Daoy (cell line): ENCODE results near the gene PCBD1. TPM values are rescaled to one million over a fixed set of nuclear protein-coding genes. Genes with fewer than 3 reads are reported as not detected.
"Not testable (repeated sequence)": the region's sequence is repeated elsewhere in the genome, so short reads cannot be mapped to it uniquely, and the experiment has no call there.

Experiments used
- DNase-seq: peaks from one replicate; pipeline ENCODE4 v3.0.0-alpha.2; 2015; ENCODE audit warnings: low read depth
- total RNA-seq: library from RNA; depleted of rRNA; stranded (reverse); fragments of >200 nt; shearing (Covaris generic); gene quantifications from 2 replicates; pipeline ENCODE4 v1.2.3, GENCODE V29; 2014

Gene PCBD1
- total RNA-seq, 1 experiment from 2014 or later: 26.2 TPM

GRCh38 chr10:70863470-70864160, 24.8 kb downstream of the PCBD1 start:
- no peak for DNase-seq

GRCh38 chr10:70861495-70862197, 26.7 kb downstream of the PCBD1 start:
- not testable (repeated sequence) for DNase-seq

DNA sequence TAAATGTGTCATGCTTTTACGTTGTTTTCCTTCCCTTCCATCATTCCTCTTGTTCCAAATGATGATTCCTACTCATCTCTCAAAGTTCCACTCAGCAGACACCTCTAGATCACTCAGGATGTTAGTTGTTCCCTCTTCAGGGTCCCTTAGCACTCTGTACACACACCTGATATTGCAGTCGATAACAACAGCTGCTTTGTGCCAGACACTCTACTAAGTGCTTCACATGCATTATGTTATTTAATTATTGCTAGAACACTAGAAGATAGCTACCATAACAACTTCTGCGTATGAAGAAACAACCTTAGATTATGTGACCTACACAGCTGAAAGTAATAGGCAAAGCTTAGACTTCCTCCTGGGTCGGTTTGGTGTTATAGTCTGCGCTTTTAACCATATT, 29.6 kb downstream of the PCBD1 start:
- DNase-seq: no peak

DNA sequence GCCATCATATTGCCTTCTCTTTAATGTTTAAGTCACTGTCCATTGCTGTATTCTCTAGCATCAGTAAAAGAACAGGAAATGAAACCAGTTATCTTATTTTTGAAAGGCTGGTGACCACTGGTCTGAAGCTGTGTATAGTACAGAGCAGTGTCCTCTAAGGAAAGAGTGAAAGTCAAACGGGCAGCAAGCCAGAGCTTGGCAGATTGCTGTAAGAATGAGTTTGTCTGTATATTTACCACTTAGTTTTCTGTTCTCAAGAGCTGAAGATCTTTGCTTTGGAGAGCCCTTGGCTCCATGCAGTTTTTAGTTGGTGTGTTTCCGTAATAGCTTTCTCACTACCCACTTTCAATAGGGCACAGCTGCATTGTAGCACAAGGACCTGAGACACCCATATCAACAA, 31.9 kb downstream of the PCBD1 start:
- no peak for DNase-seq

DNA sequence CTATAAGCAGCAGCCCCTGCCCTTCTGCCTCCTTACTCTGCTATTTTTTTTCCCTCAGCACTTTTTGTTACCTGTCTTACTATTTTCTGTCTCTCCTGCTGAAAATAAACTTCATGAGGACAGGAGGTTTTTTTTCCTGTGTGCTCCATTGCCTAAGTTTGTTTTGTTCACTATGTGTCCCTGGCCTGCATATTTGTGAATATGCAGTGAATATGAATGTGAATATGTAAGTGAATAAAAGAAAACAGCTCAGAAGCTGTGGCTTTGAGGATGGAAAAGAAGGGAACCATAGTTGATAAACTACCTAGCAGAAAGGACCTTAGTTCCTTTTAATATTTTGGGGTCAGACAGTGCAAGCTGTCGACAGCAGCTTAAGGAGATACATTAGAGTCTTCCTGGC, 34.9 kb downstream of the PCBD1 start:
- DNase-seq: no peak

DNA sequence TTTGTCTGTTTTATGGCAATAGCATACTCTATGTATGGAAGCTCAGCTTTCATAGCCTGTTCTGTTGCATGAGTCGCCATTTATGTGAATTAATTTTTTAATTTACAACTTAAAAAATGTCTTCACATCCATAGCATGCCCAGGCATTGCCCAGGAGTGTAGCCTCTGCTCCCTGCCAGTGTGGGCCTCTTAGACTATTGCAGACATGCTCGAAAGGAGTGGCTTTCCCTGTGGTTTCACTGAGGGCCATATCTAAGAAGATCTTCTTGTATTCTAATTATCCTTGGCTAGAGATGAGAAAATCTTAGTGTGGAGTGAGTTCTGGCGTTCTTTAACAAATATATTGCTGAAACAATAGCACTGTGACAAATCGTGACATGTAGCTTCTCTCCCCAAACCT, 35.3 kb downstream of the PCBD1 start:
- DNase-seq: no peak

- no peak for DNase-seq
Observed at GRCh38 chr10:70851597-70852475, 36.5 kb downstream of the PCBD1 start.

DNA sequence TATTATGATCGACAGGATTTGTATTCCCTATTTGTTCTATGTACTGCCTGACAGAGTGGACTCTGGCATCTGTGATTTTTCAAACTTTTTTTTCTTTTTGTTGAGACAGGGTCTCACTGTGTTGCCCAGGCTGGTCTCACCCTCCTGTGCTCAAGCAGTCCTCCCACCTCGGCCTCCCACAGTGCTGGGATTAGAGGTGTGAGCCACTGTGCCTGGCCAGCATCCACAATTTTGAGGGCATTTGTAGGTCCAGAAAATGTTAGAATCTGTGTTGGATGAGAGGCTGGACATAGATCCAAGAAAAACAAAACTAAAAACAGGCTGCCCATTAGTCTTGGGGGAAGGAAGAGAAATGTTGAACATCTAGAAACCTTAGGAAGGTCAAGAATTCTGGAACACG, 38.3 kb downstream of the PCBD1 start:
- DNase-seq: peak; percentile 19

GRCh38 chr10:70849582-70850016, 38.8 kb downstream of the PCBD1 start:
- DNase-seq: peak; percentile 57

DNA sequence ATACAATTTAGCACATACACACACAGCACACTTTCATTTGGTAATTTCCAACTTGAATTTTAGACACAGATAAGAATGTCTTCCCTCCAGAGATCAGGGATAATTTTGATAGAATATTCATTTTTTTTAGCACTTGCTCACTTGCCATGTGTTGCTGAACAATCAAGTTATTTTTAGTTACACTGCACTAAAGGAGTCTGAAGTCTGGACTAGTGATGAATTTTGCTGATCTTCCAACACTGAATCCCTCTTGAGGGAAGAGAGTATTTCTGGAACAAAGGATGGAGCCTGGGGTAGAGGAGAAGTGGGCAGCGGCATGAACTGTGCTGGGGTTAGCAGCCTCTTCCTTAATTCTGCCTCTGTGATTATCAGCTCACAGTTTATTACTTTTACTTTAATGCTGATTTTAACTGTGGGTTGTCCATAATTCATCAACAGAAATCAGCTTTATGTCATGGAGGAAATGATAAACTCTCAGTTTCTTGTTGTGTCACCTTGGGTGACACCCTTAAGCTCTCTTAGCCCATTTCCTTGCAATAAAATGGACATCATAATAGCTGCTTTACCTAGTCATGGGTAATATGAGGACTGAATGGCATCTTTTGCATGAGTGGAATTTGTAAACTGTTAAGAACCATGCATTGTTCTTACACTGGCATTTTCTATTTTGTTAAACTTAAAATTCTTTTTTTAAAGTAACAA, 40.6 kb downstream of the PCBD1 start:
- DNase-seq: no peak

DNA sequence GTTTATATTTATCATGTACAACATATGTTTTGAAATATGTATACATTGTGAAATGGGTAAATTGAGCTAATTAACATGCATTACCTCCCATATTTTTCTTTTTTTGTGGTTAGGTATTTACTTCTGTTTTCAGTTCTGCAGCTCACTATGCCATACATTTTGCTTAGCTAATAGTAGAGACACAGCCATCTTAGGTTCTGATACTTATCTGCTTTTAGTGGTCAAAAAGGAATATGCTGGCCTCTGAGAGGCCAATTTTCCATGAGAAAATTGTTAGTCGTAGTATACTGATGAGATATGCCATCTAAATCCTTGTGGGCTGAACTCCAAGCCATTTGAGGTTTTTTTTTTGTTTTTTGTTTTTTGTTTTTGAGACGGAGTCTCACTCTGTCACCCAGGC, 41.6 kb downstream of the PCBD1 start:
- no peak for DNase-seq

DNA sequence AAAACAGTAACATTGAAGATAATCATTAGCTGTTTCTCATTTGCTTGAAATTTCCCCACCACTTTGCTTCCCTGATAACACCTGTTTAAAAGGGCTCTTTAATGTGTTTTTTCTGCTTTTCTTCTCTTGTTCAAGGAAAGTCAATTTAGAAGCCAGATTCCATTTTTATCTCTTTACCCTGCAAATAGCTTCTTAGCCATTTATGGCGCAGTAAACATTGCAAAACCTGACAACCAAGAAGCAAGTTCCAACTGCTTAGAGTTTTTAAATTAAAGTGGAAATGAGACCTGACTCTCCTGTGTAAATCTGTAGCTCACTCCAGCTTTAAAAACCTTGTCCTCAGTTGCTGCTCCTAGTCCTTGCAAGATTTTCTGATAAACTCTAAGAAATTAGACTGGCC, 42.5 kb downstream of the PCBD1 start:
- no peak for DNase-seq

DNA sequence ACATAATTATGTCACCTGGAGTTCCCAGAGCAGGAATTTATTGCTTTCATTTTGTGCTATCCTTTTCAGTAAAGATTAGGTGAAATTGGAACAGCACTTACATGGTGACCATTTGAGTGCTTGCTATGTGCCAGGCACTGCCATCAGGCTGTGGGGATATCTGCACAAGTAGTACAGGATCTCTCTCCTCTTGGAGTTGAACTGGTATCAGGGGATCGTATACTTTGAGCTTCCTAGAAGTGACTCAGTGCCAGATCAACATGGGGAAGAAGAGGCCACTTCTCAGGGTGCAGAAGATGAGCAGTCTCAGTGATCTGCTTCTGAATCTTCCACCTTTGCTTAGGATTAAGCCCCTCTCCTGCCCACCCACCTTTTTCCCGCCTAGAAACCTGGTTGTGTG, 43.1 kb downstream of the PCBD1 start:
- DNase-seq: no peak

GRCh38 chr10:70843776-70844489, 44.4 kb downstream of the PCBD1 start:
- no peak for DNase-seq

DNA sequence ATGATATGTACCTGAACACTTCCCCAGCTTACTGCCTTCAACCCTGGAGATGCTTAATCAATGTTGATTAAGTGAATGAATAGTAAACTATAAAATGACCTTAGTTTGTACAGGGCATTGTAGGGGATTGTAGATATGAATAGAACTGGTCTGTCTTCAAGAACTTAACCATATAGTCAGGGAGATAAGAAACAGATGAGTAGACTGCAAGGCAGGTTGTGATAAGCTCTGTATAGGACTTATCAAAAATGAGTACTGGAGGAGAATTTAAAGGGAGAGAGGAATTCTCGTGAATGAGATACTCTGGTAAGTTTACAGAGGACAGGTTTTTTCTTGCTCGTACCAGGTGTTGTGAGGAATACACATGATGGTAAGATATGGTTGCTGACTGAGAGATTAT, 45.0 kb downstream of the PCBD1 start:
- DNase-seq: no peak

- DNase-seq: no peak
Observed at GRCh38 chr10:70840836-70841235, 47.5 kb downstream of the PCBD1 start.

DNA sequence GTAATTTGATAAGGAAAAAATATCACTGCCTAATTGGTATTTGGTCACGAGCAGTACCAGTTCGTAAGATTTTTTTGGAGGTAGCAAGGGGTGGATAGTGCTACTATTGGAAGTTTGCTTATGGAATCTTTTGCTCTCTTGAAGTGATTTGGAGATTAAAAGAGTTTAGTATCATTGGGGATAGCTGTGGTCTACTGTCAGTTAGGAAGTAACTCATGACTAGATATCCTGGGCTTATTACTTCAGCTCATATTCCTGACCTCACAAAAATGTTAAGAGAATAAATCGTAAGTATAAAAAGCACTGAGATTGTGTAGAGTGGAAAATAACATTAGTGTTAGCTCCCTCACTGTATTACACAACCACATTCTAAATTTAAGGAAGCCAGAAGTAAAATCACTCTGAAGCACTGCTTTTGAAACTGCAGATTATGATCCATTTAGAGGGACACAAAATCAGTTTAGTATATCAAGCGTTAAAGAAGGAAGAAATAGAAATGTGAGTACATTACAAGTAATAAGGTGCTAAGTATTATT, 50.0 kb downstream of the PCBD1 start:
- DNase-seq: no peak

DNA sequence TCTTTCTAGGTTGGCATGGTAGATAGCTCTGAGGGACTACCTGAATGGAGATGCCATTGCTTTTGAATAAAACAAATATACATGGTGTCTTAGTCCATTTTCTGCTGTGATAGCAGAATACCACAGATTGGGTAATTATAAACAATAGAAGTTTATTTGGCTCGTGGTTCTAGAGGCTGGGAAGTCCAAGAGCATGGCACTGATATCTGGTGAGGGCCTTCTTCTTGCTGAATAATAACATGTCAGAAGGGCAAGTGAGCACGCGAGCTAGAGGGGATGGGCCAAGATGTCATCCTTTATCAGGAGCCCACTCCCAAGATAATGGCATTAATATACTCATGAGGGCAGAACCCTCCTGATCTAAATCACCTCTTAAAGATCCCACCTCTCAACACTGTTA, 50.7 kb downstream of the PCBD1 start:
- no peak for DNase-seq

DNA sequence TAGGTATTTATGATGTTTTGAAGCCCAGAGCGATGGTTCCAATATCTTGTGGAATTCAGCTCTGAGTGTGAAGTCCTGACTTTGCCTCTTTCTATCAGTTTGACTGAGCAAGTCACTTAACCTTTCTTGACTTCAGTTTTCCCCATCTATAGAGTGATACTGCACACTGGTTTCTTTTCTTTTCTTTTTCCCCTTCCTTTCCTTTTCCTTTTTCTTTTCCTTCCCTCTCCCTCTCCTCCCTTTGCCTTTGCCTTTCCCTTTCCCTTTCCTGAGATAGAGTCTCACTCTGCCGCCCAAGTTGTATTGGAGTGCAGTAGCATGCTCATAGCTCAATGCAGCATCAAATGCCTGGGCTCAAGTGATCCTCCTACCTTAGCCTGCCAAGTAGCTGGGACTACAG, 52.0 kb downstream of the PCBD1 start:
- no peak for DNase-seq

- DNase-seq: no peak
Observed at GRCh38 chr10:70834441-70835151, 53.8 kb downstream of the PCBD1 start.
